ENCODE data around the gene SIL1.

DNA sequence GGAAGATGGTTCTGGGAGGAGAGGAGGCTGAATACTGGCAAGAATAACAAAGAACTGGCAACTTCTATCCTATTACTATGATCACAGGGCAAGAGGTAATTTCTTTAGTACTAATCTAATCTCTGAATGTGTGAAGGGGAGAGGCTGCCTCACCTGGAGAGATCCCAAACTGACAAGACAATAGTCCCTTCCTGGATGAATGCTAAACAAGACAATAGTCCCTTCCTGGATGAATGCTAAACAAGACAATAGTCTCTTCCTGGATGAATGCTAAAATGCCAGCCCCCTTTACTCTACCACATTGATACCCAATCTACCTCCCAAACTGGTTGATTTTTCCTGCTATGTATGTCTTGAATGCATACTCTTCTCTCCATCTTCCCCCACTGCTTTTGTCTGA is 145.2 kb downstream of the SIL1 start:
- no peak for TF ChIP-seq CTCF (IDR thresholded peaks at IDR 0.05)
- TF ChIP-seq POLR2A (IDR thresholded peaks at IDR 0.05) = no peak

Measured in uterus (tissue), 2 donors.